Uterus (tissue), 4 donors: ENCODE results near the gene TAF8. TPM values are rescaled to one million over a fixed set of nuclear protein-coding genes. Genes with fewer than 3 reads are reported as not detected.

Experiments
- DNase-seq, 2 donors: peaks; one replicate each; pipeline ENCODE4 v3.0.0-alpha.2; 2019 to 2020
- H3K27ac ChIP-seq, 2 donors: fragments of 200-600 bp; sonication (generic); 1 replicate in 1 of 2; 2 replicates in 1 of 2; pipeline ENCODE4 v1.5.1; 2016 to 2018
- H3K27me3 ChIP-seq, 2 donors: fragments of 200-600 bp; sonication (generic); one replicate each; pipeline ENCODE4 v1.5.1; 2018 to 2019; ENCODE audit warnings: control low read depth in 1 of 2
- H3K36me3 ChIP-seq, 2 donors: fragments of 200-600 bp; sonication (generic); one replicate each; pipeline ENCODE4 v1.5.1; 2019; ENCODE audit warnings: control low read depth in 1 of 2
- H3K4me1 ChIP-seq, 2 donors: fragments of 200-600 bp; sonication (generic); one replicate each; pipeline ENCODE4 v1.5.1; 2018 to 2019; ENCODE audit warnings: control low read depth in 1 of 2
- H3K4me3 ChIP-seq, 2 donors: fragments of 200-600 bp; sonication (generic); 1 replicate in 1 of 2; 2 replicates in 1 of 2; pipeline ENCODE4 v1.5.1; 2018 to 2019; ENCODE audit warnings: mild to moderate bottlenecking in 1 of 2
- H3K9me3 ChIP-seq, 2 donors: fragments of 200-600 bp; sonication (generic); one replicate each; pipeline ENCODE4 v1.5.1; 2019; ENCODE audit warnings: control low read depth in 1 of 2
- CTCF ChIP-seq, 4 experiments: fragments of 200-600 bp in 2 of 4; fragments of 450-650 bp in 2 of 4; sonication (generic) in 2 of 4; IDR thresholded peaks; one replicate each; pipeline ENCODE4 v1.5.1; 2016 to 2019; ENCODE audit warnings: antibody characterized with exemption in 4 of 4, mild to moderate bottlenecking in 2 of 4, moderate library complexity in 1 of 4
- POLR2A ChIP-seq, 2 donors: fragments of 450-650 bp; IDR thresholded peaks; one replicate each; pipeline ENCODE4 v1.6.1; 2016; ENCODE audit warnings: antibody characterized with exemption in 2 of 2, mild to moderate bottlenecking in 1 of 2, moderate library complexity in 1 of 2
- intact Hi-C: fragments of 100-400 bp; cut with DNase I; formaldehyde crosslinking; loops from one replicate; pipeline ENCODE4 v1.15.1; 2023; ENCODE audit warnings: low total_unique reads
- total RNA-seq, 4 donors: library from RNA; depleted of rRNA in 3 of 4; stranded (reverse); fragments of >200 nt in 3 of 4; gene quantifications; one replicate each; pipeline versions ENCODE4 v1.1.0 to v1.2.4, GENCODE V29; 2014 to 2023
- donor health status: DM: yes; HTN: yes; CAD: no.

Gene TAF8
- total RNA-seq, 4 donors from 2014 or later: 16.0 to 45.6 (median 37.5) TPM

DNA sequence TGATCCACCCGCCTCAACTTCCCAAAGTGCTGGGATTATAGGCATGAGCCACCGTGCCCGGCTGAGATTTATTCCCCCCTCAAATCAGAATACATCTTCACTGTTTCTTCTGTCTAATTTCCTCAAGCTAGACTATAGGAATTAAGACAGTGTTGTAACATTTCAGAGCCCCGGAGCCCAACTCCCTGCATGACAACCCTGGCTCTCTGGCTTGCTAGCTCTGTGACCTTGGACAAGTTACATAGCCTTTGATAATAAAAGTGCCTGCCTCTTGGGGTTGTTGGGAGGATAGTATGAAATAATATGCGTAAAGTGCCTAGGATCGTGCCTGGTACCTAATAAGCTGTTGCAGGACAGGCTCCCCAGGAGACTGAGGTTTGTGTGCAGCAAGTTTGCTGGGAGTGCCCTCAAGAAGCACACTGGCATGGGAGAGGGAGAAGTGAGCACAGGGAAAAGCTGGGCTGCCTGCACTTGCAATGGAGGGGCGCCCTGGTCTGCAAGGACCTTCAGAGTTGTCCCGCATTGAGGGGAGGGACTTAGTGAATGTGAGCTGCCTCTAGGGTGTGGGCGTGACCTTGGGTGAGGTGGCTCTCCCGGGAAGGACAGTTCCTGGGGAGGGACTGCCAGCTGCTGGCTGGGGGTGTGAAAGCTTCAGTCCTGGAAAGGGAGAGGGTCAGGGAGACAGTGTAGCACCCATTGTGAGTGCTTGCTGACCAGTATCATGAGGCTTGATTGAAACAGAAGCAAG lies 43.4 kb downstream of the TAF8 start:
- no peak for TF ChIP-seq CTCF (IDR thresholded peaks at IDR 0.05)
- no peak for TF ChIP-seq POLR2A (IDR thresholded peaks at IDR 0.05)
- Histone ChIP-seq H3K4me3 (no peak overlapping the region), H3K4me1 (no peaks in the 10 kb centered on the region), H3K27me3 (no peaks in the 10 kb centered on the region), H3K36me3 (no peaks in the 10 kb centered on the region), H3K27ac (no peak overlapping the region), H3K9me3 (no peaks in the 10 kb centered on the region)
- intact Hi-C loops: no loop called here
- no peak for DNase-seq

DNA sequence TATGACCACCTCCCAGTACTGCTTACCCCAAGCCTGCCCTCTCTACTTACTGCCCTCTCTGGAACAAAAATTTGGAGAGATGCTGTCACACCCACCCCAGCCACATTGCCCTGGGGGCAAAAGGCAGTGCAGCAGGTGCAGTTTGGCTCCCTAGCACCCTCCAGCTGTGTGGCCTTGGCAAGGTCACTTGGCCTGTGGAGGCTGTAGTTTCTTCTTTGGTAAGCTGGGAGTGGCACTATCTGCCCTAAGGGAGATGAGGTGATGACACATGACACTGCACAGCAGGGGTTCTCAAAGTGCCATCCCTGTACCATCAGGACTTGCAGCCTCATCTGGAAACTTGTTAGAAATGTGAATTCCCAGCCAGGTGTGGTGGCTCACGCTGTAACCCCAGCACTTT lies 44.8 kb downstream of the TAF8 start:
- H3K4me3 ChIP-seq: no peak overlapping the region
- H3K27me3 ChIP-seq: no peaks in the 10 kb centered on the region
- no peak for TF ChIP-seq POLR2A (IDR thresholded peaks at IDR 0.05)
- no peak for TF ChIP-seq CTCF (IDR thresholded peaks at IDR 0.05)
- no peaks in the 10 kb centered on the region for H3K9me3 ChIP-seq
- H3K4me1 ChIP-seq: no peaks in the 10 kb centered on the region
- intact Hi-C loops: no loop called here
- H3K36me3 ChIP-seq: no peaks in the 10 kb centered on the region
- no peak overlapping the region for H3K27ac ChIP-seq
- no peak for DNase-seq

DNA sequence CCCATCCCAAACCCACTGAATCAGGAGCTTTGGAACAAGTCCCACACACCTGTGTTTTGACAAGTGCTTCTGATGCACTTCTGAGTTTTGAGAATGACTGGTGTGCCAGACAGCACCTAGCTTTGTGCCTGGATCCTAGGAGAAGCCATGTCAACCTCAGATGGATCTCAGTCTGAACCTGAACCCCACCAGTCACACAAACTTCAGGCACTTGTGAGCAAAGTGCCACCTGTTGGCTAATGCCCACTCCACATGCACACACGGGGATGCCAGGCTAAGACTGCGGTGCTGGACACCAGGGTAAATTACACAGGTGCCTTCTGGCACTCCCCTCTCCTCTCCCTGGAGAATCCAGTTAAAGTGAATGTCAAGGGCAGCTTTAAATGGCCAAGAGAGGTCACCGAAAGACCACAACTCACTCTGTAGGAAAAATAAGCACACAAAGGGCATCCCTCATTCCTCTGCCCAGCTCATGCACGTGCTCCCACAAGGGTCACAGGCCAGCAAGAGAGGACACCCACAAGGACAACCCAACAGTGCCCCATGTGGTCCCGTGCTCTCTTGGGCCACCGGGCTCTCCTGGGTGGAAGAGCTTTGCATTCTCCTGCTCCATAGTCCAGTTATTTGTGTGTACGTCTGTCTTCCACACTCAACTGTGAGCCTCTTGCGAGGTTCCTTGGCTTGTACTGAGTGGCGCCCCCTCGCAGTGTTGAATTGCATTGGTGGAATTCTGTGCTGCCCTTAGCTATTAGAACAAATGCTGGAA lies 45.6 kb downstream of the TAF8 start:
- Histone ChIP-seq H3K36me3 (no peaks in the 10 kb centered on the region), H3K27ac (no peak overlapping the region), H3K27me3 (no peaks in the 10 kb centered on the region), H3K4me3 (no peak overlapping the region), H3K9me3 (no peaks in the 10 kb centered on the region), H3K4me1 (no peaks in the 10 kb centered on the region)
- DNase-seq: no peak
- intact Hi-C loops: no loop called here
- TF ChIP-seq CTCF (IDR thresholded peaks at IDR 0.05): no peak
- no peak for TF ChIP-seq POLR2A (IDR thresholded peaks at IDR 0.05)

DNA sequence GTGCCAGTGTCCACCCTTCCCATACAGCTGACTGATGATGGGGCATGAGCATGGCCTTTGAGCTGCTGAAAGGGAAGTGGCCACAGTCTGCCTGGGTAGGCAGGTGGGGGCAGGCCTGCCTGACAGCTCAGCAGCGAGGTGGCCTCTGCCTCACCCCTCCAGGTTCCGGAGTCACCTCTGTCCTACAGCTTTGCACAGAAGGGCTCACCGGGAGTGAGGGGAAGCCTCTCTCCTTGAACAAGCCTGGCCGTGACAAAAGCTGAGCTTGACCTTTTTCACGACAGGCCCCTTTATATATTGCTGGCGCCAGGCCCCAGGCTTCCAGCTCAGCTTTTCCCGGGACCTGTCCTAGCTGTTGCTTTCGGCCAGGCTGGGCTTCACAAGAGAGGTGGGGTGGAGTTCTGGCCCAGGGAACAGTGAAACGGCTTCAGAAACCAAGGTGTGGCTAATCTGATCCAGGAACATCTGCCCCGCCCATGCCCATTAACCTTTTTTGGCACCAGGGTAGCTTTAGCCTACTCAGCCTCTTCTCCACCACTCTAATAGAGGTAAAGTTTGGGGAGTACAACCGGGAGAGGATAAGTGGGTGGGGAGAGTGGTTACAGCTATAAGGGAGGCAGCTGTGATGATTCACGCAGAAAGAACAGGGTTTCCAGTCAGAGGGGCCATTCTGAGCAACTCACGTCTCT lies 49.2 kb downstream of the TAF8 start:
- peak overlapping the region in 1 of 2 donors; percentile 70 for H3K27ac ChIP-seq
- no peaks in the 10 kb centered on the region for H3K4me1 ChIP-seq
- H3K36me3 ChIP-seq: no peaks in the 10 kb centered on the region
- intact Hi-C loops: no loop called here
- no peaks in the 10 kb centered on the region for H3K27me3 ChIP-seq
- peak in 1 of 2 donors; percentile 39 for DNase-seq
- TF ChIP-seq CTCF (IDR thresholded peaks at IDR 0.05): no peak
- no peak for TF ChIP-seq POLR2A (IDR thresholded peaks at IDR 0.05)
- no peaks in the 10 kb centered on the region for H3K9me3 ChIP-seq
- H3K4me3 ChIP-seq: no peak overlapping the region
